SK-N-SH (cell line): ENCODE measurements around the gene KDELR1. TPM values are rescaled to one million over a fixed set of nuclear protein-coding genes. Genes with fewer than 3 reads are reported as not detected.

Experiments
- CTCF ChIA-PET: fragments of 300-600, 350-600 bp; formaldehyde crosslinking; extraction: SDS; loops from one replicate; lab custom pipeline; 2021; lab: Yijun Ruan, JAX
- POLR2A ChIA-PET: fragments of 350-600 bp; sonication (Branson Sonifier 250); formaldehyde crosslinking; extraction: SDS; loops from one replicate; lab custom pipeline; 2020; ENCODE audit warnings: antibody characterized with exemption, inconsistent platforms; lab: Yijun Ruan, JAX
- DNase-seq: peaks from one replicate; pipeline ENCODE4 v3.0.0; 2012
- H2AFZ ChIP-seq: fragments of 200-600 bp; sonication (generic); 2 replicates; pipeline ENCODE4 v1.8.1; 2016; ENCODE audit warnings: antibody characterized with exemption, mild to moderate bottlenecking, low read depth
- H3F3A ChIP-seq: fragments of 200-600 bp; sonication (generic); replicated peaks from 2 replicates; pipeline ENCODE3; 2016; ENCODE audit warnings: antibody characterized with exemption, mild to moderate bottlenecking; ENCODE audit not compliant: insufficient read depth
- H3K27ac ChIP-seq, 2 experiments: fragments of 200-500 bp in 1 of 2; fragments of 200-600 bp in 1 of 2; sonication (Bioruptor generic) in 1 of 2; sonication (generic), shearing (Covaris generic) in 1 of 2; 2 replicates each; pipeline versions ENCODE4 v1.5.1 to v1.6.1; 2014 to 2016; ENCODE audit warnings: low read depth in 2 of 2, inconsistent platforms in 1 of 2, low read length in 1 of 2, mild to moderate bottlenecking in 1 of 2, mixed read lengths in 1 of 2
- H3K27me3 ChIP-seq: fragments of 200-600 bp; sonication (generic), shearing (Covaris generic); 2 replicates; pipeline ENCODE4 v1.6.1; 2016; ENCODE audit warnings: mixed run types; ENCODE audit not compliant: insufficient read depth
- H3K36me3 ChIP-seq, 2 experiments: fragments of 200-500 bp in 1 of 2; fragments of 200-600 bp in 1 of 2; sonication (Bioruptor generic) in 1 of 2; sonication (generic) in 1 of 2; replicated peaks in 1 of 2; 2 replicates each; pipeline versions ENCODE3 to v1.5.1; 2014 to 2016; ENCODE audit warnings: low read length in 1 of 2, mild to moderate bottlenecking in 1 of 2; ENCODE audit not compliant: insufficient read depth in 2 of 2, control insufficient read depth in 1 of 2
- H3K4me1 ChIP-seq, 2 experiments: fragments of 200-500 bp in 1 of 2; fragments of 200-600 bp in 1 of 2; sonication (Bioruptor generic) in 1 of 2; sonication (generic), shearing (Covaris generic) in 1 of 2; 2 replicates each; pipeline versions ENCODE4 v1.5.1 to v1.6.1; 2014 to 2016; ENCODE audit warnings: low read depth in 1 of 2, low read length in 1 of 2, mixed run types in 1 of 2; ENCODE audit not compliant: insufficient read depth in 2 of 2, control insufficient read depth in 1 of 2
- H3K4me2 ChIP-seq: fragments of 200-600 bp; sonication (generic), shearing (Covaris generic); 2 replicates; pipeline ENCODE4 v1.6.1; 2017; ENCODE audit warnings: mixed run types
- H3K4me3 ChIP-seq, 2 experiments: fragments of 200-500 bp in 1 of 2; fragments of 200-600 bp in 1 of 2; sonication (Bioruptor generic) in 1 of 2; sonication (generic), shearing (Covaris generic) in 1 of 2; 2 replicates each; pipeline versions ENCODE4 v1.5.1 to v1.8.1; 2014 to 2016; ENCODE audit warnings: low read depth in 2 of 2, inconsistent platforms in 1 of 2, low read length in 1 of 2, mild to moderate bottlenecking in 1 of 2, mixed read lengths in 1 of 2, moderate library complexity in 1 of 2
- H3K79me2 ChIP-seq: fragments of 200-600 bp; sonication (generic); 2 replicates; pipeline ENCODE4 v1.8.1; 2017; ENCODE audit warnings: mild to moderate bottlenecking; ENCODE audit not compliant: insufficient read depth
- H3K9ac ChIP-seq: fragments of 200-600 bp; sonication (generic); 2 replicates; pipeline ENCODE4 v1.6.1; 2017; ENCODE audit warnings: mixed run types
- H3K9me2 ChIP-seq: fragments of 200-600 bp; sonication (generic); 2 replicates; pipeline ENCODE4 v1.6.1; 2017; ENCODE audit warnings: mixed run types
- H3K9me3 ChIP-seq: fragments of 200-600 bp; sonication (generic); 2 replicates; pipeline ENCODE4 v1.6.1; 2017; ENCODE audit warnings: mixed run types, mild to moderate bottlenecking, moderate library complexity
- H4K20me1 ChIP-seq: fragments of 200-600 bp; sonication (generic); 2 replicates; pipeline ENCODE4 v1.6.1; 2017; ENCODE audit warnings: mild to moderate bottlenecking, mixed run types; ENCODE audit not compliant: insufficient read depth
- ELF1 ChIP-seq: IDR thresholded peaks from 2 replicates; pipeline ENCODE4 v1.4.0; 2012
- EP300 ChIP-seq, 2 experiments: IDR thresholded peaks; 2 replicates each; pipeline versions ENCODE4 v1.4.0 to v1.6.1; 2012; ENCODE audit warnings: borderline replicate concordance in 1 of 2, low read depth in 1 of 2, low read length in 1 of 2
- EZH2phosphoT487 ChIP-seq: fragments of 200-600 bp; sonication (generic); IDR thresholded peaks from 2 replicates; pipeline ENCODE4 v1.6.1; 2017; ENCODE audit warnings: low read depth, mixed run types, mild to moderate bottlenecking, antibody characterized with exemption, moderate library complexity, borderline replicate concordance
- FOSL2 ChIP-seq: IDR thresholded peaks from 2 replicates; pipeline ENCODE4 v1.4.0; 2012; ENCODE audit warnings: low read depth, mild to moderate bottlenecking, moderate library complexity, borderline replicate concordance
- FOXJ3 ChIP-seq: sonication (generic); formaldehyde crosslinking; IDR thresholded peaks from 2 replicates; pipeline ENCODE4 v1.5.1; 2020; ENCODE audit warnings: mild to moderate bottlenecking, missing genetic modification reagents
- FOXM1 ChIP-seq: IDR thresholded peaks from 2 replicates; pipeline ENCODE4 v1.4.0; 2012; ENCODE audit warnings: low read depth, mild to moderate bottlenecking
- GABPA ChIP-seq: IDR thresholded peaks from 2 replicates; pipeline ENCODE4 v1.4.0; 2012; ENCODE audit warnings: low read depth, mild to moderate bottlenecking
- JUND ChIP-seq: IDR thresholded peaks from 2 replicates; pipeline ENCODE4 v1.4.0; 2012
- RAD21 ChIP-seq: IDR thresholded peaks from 2 replicates; pipeline ENCODE4 v1.6.1; 2012; ENCODE audit warnings: mild to moderate bottlenecking, low read length
- RFX5 ChIP-seq: IDR thresholded peaks from 2 replicates; pipeline ENCODE4 v1.6.1; 2012; ENCODE audit warnings: mild to moderate bottlenecking, improper control_type of control experiment, low read length
- RXRA ChIP-seq: IDR thresholded peaks from 2 replicates; pipeline ENCODE4 v1.4.0; 2012; ENCODE audit warnings: low read depth, mild to moderate bottlenecking, borderline replicate concordance
- SIN3A ChIP-seq: IDR thresholded peaks from 2 replicates; pipeline ENCODE4 v1.6.1; 2012; ENCODE audit warnings: low read depth, mild to moderate bottlenecking, low read length, moderate library complexity, borderline replicate concordance
- SMC3 ChIP-seq: IDR thresholded peaks from 2 replicates; pipeline ENCODE4 v1.6.1; 2012; ENCODE audit warnings: low read depth, low read length, improper control_type of control experiment
- TAF1 ChIP-seq: IDR thresholded peaks from 2 replicates; pipeline ENCODE4 v1.6.1; 2012; ENCODE audit warnings: low read depth, mild to moderate bottlenecking, low read length, moderate library complexity, borderline replicate concordance
- TEAD4 ChIP-seq: IDR thresholded peaks from 2 replicates; pipeline ENCODE4 v1.4.0; 2012; ENCODE audit warnings: mild to moderate bottlenecking, borderline replicate concordance; ENCODE audit not compliant: insufficient read depth
- YY1 ChIP-seq: IDR thresholded peaks from 2 replicates; pipeline ENCODE4 v1.4.0; 2012; ENCODE audit warnings: low read depth, mild to moderate bottlenecking
- WGBS: methylation state at CpG from one replicate; pipeline ENCODE4 v1.1.6; 2017; ENCODE audit warnings: low lambda C conversion rate; 5-methylcytosine and 5-hydroxymethylcytosine counted together
- polyA plus RNA-seq, 3 experiments: library from polyadenylated mRNA; depleted of rRNA; stranded (reverse); fragments of >200 nt; gene quantifications; 2 replicates each; pipeline ENCODE4 v1.2.3, GENCODE V29; 2012
- TF ChIP-seq, protein P1 (sequence below): fragments of 150-350 bp; IDR thresholded peaks from 2 replicates; pipeline ENCODE4 v1.6.1; 2016; ENCODE audit warnings: mild to moderate bottlenecking, low read depth, low read length
- TF ChIP-seq, protein P2 (sequence below): IDR thresholded peaks from 2 replicates; pipeline ENCODE4 v1.4.0; 2012; ENCODE audit warnings: low read depth, borderline replicate concordance
- TF ChIP-seq, protein P3 (sequence below): IDR thresholded peaks from 2 replicates; pipeline ENCODE4; 2012
- TF ChIP-seq, protein P4 (sequence below): fragments of 150-350 bp; IDR thresholded peaks from 2 replicates; pipeline ENCODE4 v1.6.1; 2017; ENCODE audit warnings: antibody characterized with exemption, low read length, low read depth, borderline replicate concordance

The KDELR1 gene
- polyA plus RNA-seq, 1 of the 3 experiments (the other 2 are of a cell fraction): 138 TPM

DNA sequence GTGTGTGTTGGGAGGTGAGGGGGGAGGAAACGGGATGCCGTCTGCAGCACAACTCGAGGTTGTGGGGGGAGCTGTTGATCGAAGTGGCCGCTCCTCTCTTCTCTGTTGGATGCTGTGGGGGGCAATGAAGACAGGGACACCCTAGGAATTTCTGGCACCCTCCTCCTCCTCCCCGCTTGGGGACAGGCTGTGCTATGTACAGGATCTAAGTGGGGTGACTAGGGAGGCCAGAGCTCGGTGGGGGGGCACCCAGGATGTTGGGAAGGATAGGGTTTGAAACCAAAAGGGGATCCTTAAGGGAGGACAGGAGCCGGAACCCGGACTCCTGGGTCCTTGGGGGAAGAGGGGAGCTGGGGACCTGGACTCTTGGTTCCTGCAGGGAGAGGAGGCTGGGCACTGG, 4.1 kb upstream of the KDELR1 start:
- Histone ChIP-seq H3K4me2 (peak overlapping the region; percentile 93; the same call in 1 of the 2 replicates), H4K20me1 (no peaks in the 10 kb centered on the region), H3K4me3 (no peak overlapping the region), H2AFZ (no peak overlapping the region), H3K9me3 (no peaks in the 10 kb centered on the region), H3K79me2 (peaks cover 9% of the 10 kb centered on the region), H3K4me1 (peaks cover 4 to 48% of the 10 kb centered on the region in 2 experiments; a peak in 3 of 4 replicates), H3K9ac (no peak overlapping the region), H3K36me3 (no peaks in the 10 kb centered on the region), H3K27ac (no peak overlapping the region), H3K27me3 (no peaks in the 10 kb centered on the region), H3K9me2 (no peaks in the 10 kb centered on the region), H3F3A (peaks cover 26% of the 10 kb centered on the region)
- 77% methylated on average over 9 of the region's 9 CpGs for WGBS
- ChIA-PET CTCF (interaction anchor here (0.6 to 1.2 kb wide), 2 partner anchors 50 to 54 kb away, joined by 3 to 5 read pairs; partner anchors contain the start of gene GRWD1), POLR2A (interaction anchor here (0.7 kb wide), 1 partner anchor 63 kb away, joined by 3 read pairs; no protein-coding TSS in a partner anchor)
- TF ChIP-seq SIN3A: no peak
- TF ChIP-seq SMC3: no peak
- TF ChIP-seq, protein P1, sequence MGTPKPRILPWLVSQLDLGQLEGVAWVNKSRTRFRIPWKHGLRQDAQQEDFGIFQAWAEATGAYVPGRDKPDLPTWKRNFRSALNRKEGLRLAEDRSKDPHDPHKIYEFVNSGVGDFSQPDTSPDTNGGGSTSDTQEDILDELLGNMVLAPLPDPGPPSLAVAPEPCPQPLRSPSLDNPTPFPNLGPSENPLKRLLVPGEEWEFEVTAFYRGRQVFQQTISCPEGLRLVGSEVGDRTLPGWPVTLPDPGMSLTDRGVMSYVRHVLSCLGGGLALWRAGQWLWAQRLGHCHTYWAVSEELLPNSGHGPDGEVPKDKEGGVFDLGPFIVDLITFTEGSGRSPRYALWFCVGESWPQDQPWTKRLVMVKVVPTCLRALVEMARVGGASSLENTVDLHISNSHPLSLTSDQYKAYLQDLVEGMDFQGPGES: no peak
- no peak for TF ChIP-seq GABPA
- no peak for TF ChIP-seq EP300 (IDR thresholded peaks at IDR 0.05; ENCODE audit: borderline replicate concordance in 1 of 2, low read depth in 1 of 2, low read length in 1 of 2)
- TF ChIP-seq ELF1: no peak
- TF ChIP-seq TEAD4: no peak
- no peak for TF ChIP-seq RXRA
- TF ChIP-seq JUND: no peak
- no peak for TF ChIP-seq FOXJ3
- TF ChIP-seq RFX5: no peak
- TF ChIP-seq FOXM1: no peak
- TF ChIP-seq, protein P2, sequence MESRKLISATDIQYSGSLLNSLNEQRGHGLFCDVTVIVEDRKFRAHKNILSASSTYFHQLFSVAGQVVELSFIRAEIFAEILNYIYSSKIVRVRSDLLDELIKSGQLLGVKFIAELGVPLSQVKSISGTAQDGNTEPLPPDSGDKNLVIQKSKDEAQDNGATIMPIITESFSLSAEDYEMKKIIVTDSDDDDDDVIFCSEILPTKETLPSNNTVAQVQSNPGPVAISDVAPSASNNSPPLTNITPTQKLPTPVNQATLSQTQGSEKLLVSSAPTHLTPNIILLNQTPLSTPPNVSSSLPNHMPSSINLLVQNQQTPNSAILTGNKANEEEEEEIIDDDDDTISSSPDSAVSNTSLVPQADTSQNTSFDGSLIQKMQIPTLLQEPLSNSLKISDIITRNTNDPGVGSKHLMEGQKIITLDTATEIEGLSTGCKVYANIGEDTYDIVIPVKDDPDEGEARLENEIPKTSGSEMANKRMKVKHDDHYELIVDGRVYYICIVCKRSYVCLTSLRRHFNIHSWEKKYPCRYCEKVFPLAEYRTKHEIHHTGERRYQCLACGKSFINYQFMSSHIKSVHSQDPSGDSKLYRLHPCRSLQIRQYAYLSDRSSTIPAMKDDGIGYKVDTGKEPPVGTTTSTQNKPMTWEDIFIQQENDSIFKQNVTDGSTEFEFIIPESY: no peak
- TF ChIP-seq TAF1: no peak
- TF ChIP-seq, protein P3, sequence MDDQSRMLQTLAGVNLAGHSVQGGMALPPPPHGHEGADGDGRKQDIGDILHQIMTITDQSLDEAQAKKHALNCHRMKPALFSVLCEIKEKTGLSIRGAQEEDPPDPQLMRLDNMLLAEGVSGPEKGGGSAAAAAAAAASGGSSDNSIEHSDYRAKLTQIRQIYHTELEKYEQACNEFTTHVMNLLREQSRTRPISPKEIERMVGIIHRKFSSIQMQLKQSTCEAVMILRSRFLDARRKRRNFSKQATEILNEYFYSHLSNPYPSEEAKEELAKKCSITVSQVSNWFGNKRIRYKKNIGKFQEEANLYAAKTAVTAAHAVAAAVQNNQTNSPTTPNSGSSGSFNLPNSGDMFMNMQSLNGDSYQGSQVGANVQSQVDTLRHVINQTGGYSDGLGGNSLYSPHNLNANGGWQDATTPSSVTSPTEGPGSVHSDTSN: no peak
- TF ChIP-seq RAD21: no peak
- TF ChIP-seq EZH2phosphoT487: no peak
- no peak for TF ChIP-seq YY1
- TF ChIP-seq, protein P4, sequence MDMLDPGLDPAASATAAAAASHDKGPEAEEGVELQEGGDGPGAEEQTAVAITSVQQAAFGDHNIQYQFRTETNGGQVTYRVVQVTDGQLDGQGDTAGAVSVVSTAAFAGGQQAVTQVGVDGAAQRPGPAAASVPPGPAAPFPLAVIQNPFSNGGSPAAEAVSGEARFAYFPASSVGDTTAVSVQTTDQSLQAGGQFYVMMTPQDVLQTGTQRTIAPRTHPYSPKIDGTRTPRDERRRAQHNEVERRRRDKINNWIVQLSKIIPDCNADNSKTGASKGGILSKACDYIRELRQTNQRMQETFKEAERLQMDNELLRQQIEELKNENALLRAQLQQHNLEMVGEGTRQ: no peak
- TF ChIP-seq FOSL2: no peak
- no peak for DNase-seq
